ENCODE measurements around the gene ST3GAL5. TPM values are rescaled to one million over a fixed set of nuclear protein-coding genes. Genes with fewer than 3 reads are reported as not detected.

ST3GAL5 gene
- total RNA-seq, 4 donors from 2014 or later = 3.0 to 20.2 (median 13.6) TPM

DNA sequence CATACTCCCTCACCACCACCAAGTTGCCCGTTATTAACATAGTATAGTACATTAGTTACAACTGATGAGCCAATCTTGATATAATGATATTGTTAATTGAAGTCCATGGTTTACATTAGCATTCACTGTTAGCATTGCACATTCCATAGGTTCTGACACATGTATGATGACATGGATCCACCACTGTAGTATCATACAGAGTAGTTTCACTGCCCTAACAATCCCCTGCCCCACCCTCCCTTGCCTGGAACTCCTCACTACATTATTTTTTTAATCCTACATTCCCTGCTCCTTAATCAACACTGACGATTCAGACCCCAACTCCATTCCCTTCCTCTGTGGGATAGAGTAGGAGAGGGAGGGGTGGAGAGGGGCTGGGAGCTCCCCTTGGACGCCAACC lies 20.2 kb upstream of the ST3GAL5 start:
- no peaks in the 10 kb centered on the region for H3K27me3 ChIP-seq
- in situ Hi-C loops (cut with MboI; ENCODE audit: low pct_ligation_motif_present in 1 of 4, low pct_unique_long_range_greater_than_20kb in 1 of 4, low sequenced_read_pairs in 3 of 4) (no loop called here), intact Hi-C loops (cut with DNase I; ENCODE audit: low total_unique reads) (no loop called here)
- no peak overlapping the region for H3K27ac ChIP-seq
- no peaks in the 10 kb centered on the region for H3K36me3 ChIP-seq
- H3K4me1 ChIP-seq = peaks cover 0 to 8% (median 2%) of the 10 kb centered on the region in 4 donors
- 85 to 88% methylated on average over 3 of the region's 3 CpGs for WGBS, 2 donors (ENCODE audit: low coverage in 1 of 2)
- DNase-seq = no peak
- TF ChIP-seq, protein P1, sequence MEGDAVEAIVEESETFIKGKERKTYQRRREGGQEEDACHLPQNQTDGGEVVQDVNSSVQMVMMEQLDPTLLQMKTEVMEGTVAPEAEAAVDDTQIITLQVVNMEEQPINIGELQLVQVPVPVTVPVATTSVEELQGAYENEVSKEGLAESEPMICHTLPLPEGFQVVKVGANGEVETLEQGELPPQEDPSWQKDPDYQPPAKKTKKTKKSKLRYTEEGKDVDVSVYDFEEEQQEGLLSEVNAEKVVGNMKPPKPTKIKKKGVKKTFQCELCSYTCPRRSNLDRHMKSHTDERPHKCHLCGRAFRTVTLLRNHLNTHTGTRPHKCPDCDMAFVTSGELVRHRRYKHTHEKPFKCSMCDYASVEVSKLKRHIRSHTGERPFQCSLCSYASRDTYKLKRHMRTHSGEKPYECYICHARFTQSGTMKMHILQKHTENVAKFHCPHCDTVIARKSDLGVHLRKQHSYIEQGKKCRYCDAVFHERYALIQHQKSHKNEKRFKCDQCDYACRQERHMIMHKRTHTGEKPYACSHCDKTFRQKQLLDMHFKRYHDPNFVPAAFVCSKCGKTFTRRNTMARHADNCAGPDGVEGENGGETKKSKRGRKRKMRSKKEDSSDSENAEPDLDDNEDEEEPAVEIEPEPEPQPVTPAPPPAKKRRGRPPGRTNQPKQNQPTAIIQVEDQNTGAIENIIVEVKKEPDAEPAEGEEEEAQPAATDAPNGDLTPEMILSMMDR (IDR thresholded peaks at IDR 0.05) = no peak
- no peak for TF ChIP-seq POLR2AphosphoS5 (IDR thresholded peaks at IDR 0.05)
- no peak for TF ChIP-seq EP300 (IDR thresholded peaks at IDR 0.05; ENCODE audit: low read depth)
- TF ChIP-seq POLR2A (IDR thresholded peaks at IDR 0.05) = no peak
- no peak overlapping the region for H3K4me3 ChIP-seq
- no peaks in the 10 kb centered on the region for H3K9me3 ChIP-seq

GRCh38 chr2:85908506-85908905 lies 19.7 kb upstream of the ST3GAL5 start:
- intact Hi-C loops (cut with DNase I; ENCODE audit: low total_unique reads) = no loop called here
- in situ Hi-C loops (cut with MboI; ENCODE audit: low pct_ligation_motif_present in 1 of 4, low pct_unique_long_range_greater_than_20kb in 1 of 4, low sequenced_read_pairs in 3 of 4) = no loop called here
- Histone ChIP-seq H3K4me3 (no peak overlapping the region), H3K27me3 (no peaks in the 10 kb centered on the region), H3K4me1 (peaks cover 0 to 8% (median 2%) of the 10 kb centered on the region in 4 donors), H3K27ac (no peak overlapping the region), H3K9me3 (no peaks in the 10 kb centered on the region), H3K36me3 (no peaks in the 10 kb centered on the region)
- no peak for DNase-seq
- no peak for TF ChIP-seq EP300 (IDR thresholded peaks at IDR 0.05; ENCODE audit: low read depth)
- no peak for TF ChIP-seq POLR2A (IDR thresholded peaks at IDR 0.05)
- TF ChIP-seq, protein P1 (IDR thresholded peaks at IDR 0.05) = no peak
- no peak for TF ChIP-seq POLR2AphosphoS5 (IDR thresholded peaks at IDR 0.05)
- WGBS, 2 donors (ENCODE audit: low coverage in 1 of 2) = 95% methylated on average over 1 of the region's 1 CpG; no CpG with 5 or more reads in 1 of the 2 donors

DNA sequence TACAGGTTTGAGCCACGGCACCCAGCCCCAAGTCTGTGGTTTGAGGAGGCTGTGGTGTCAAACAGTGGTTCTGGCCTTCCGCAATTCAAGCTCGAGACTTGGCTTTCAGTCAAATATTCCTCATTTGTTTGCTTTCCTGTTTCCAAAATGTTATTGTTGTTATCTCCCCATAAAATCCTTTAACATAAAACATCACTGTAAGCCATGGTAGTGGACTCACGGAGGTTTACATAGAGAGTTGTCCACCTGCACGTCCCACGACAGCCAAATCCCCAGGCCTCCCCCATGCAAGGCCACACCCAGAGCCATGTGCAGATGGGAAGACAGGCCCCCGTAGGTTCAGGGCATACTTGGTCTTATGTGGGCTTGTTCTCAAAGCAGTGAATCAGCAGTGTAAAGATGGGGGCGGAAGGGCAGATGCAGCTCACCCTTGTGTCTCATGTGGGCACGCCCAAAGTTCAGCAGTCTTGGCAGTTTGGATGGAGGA lies 18.9 kb upstream of the ST3GAL5 start:
- DNase-seq = no peak
- H3K36me3 ChIP-seq = no peaks in the 10 kb centered on the region
- TF ChIP-seq POLR2A (IDR thresholded peaks at IDR 0.05) = no peak
- H3K4me1 ChIP-seq = peaks cover 0 to 8% (median 2%) of the 10 kb centered on the region in 4 donors
- H3K27ac ChIP-seq = no peak overlapping the region
- in situ Hi-C loops (cut with MboI; ENCODE audit: low pct_ligation_motif_present in 1 of 4, low pct_unique_long_range_greater_than_20kb in 1 of 4, low sequenced_read_pairs in 3 of 4) = no loop called here
- H3K9me3 ChIP-seq = no peaks in the 10 kb centered on the region
- H3K4me3 ChIP-seq = no peak overlapping the region
- intact Hi-C loops (cut with DNase I; ENCODE audit: low total_unique reads) = no loop called here
- 56 to 71% methylated on average over 3 to 9 of the region's 9 CpGs for WGBS, 2 donors (ENCODE audit: low coverage in 1 of 2)
- no peaks in the 10 kb centered on the region for H3K27me3 ChIP-seq

GRCh38 chr2:85906748-85907147 lies 18.0 kb upstream of the ST3GAL5 start:
- 86% methylated on average over 3 of the region's 3 CpGs; no CpG with 5 or more reads in 1 of the 2 donors for WGBS, 2 donors (ENCODE audit: low coverage in 1 of 2)
- no peak for DNase-seq
- H3K4me3 ChIP-seq = no peak overlapping the region
- intact Hi-C loops (cut with DNase I; ENCODE audit: low total_unique reads) = no loop called here
- peaks cover 0 to 8% (median 2%) of the 10 kb centered on the region in 4 donors for H3K4me1 ChIP-seq
- no peaks in the 10 kb centered on the region for H3K27me3 ChIP-seq
- no peaks in the 10 kb centered on the region for H3K9me3 ChIP-seq
- no peaks in the 10 kb centered on the region for H3K36me3 ChIP-seq
- in situ Hi-C loops (cut with MboI; ENCODE audit: low pct_ligation_motif_present in 1 of 4, low pct_unique_long_range_greater_than_20kb in 1 of 4, low sequenced_read_pairs in 3 of 4) = no loop called here
- no peak overlapping the region for H3K27ac ChIP-seq
- no peak for TF ChIP-seq POLR2A (IDR thresholded peaks at IDR 0.05)
- TF ChIP-seq POLR2AphosphoS5 (IDR thresholded peaks at IDR 0.05) = no peak
- TF ChIP-seq, protein P1 (IDR thresholded peaks at IDR 0.05) = no peak

DNA sequence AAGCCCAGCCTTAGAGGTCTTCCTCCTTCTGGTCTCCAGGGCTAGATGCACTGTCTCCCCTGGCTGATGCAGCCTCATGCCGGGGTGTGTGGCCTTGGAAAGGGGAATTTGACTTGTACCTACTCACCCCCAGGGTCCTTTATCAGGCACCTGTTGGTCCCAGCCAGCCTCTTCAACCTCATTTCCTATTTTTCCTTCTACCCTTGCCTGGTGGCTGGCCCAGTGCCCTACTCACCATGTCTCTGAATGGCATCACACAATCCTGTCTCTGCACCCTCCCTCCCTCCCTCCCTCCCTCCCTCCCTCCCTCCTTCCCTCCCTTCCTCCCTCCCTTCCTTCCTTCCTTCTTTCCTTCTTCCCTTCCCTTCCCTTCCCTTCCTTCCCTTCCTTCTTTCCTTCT lies 17.1 kb upstream of the ST3GAL5 start:
- peaks cover 0 to 8% (median 2%) of the 10 kb centered on the region in 4 donors for H3K4me1 ChIP-seq
- WGBS, 2 donors (ENCODE audit: low coverage in 1 of 2) = 60 to 95% methylated on average over 1 of the region's 1 CpG
- intact Hi-C loops (cut with DNase I; ENCODE audit: low total_unique reads) = no loop called here
- H3K27ac ChIP-seq = peak overlapping the region in 3 of 4 donors; percentile 48 to 60 (median 50)
- no peaks in the 10 kb centered on the region for H3K9me3 ChIP-seq
- in situ Hi-C loops (cut with MboI; ENCODE audit: low pct_ligation_motif_present in 1 of 4, low pct_unique_long_range_greater_than_20kb in 1 of 4, low sequenced_read_pairs in 3 of 4) = no loop called here
- H3K4me3 ChIP-seq = no peak overlapping the region
- no peaks in the 10 kb centered on the region for H3K36me3 ChIP-seq
- TF ChIP-seq, protein P1 (IDR thresholded peaks at IDR 0.05) = no peak
- no peak for TF ChIP-seq EP300 (IDR thresholded peaks at IDR 0.05; ENCODE audit: low read depth)
- TF ChIP-seq POLR2A (IDR thresholded peaks at IDR 0.05) = no peak
- no peak for TF ChIP-seq POLR2AphosphoS5 (IDR thresholded peaks at IDR 0.05)
- no peaks in the 10 kb centered on the region for H3K27me3 ChIP-seq
- no peak for DNase-seq
